ENCODE results near the gene SHKBP1.

Gene SHKBP1

DNA sequence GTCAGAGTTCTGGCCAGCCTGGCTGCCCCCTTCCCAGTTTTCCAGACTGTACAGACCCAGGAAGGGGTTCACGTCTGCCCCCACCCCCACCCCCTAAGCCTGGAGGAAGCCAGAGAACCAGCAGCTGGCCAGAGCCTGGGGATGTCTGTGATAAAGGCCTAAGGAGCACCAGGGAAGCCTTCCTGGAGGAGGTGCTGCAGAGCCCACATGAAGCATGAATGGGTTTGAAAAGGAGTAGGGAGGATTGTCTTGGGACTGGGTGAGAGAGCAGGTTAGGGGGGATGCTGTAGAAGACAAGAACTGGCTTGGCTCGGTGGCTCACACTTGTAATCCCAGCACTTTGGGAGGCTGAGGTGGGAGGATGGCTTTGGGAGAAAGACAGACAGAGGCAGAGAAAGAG lies 5.8 kb downstream of the SHKBP1 start:
- H3K4me2 ChIP-seq (ENCODE audit: low read depth, low read length, poor library complexity, severe bottlenecking) = no peak overlapping the region
- peaks cover 10% of the 10 kb centered on the region; the same call in 1 of the 2 replicates for H3K36me3 ChIP-seq (ENCODE audit: insufficient read depth, low read length)
- peaks cover under 1% of the 10 kb centered on the region for H4K20me1 ChIP-seq (ENCODE audit: insufficient read depth, low read length, poor library complexity, severe bottlenecking)
- no peaks in the 10 kb centered on the region for H3K27me3 ChIP-seq (ENCODE audit: insufficient read depth, low read length, poor library complexity, severe bottlenecking)
- H3K9ac ChIP-seq (ENCODE audit: low read depth, low read length, poor library complexity, severe bottlenecking) = no peak overlapping the region
- H3K79me2 ChIP-seq (ENCODE audit: insufficient read depth, low read length) = peaks cover 9% of the 10 kb centered on the region; the same call in 1 of the 2 replicates
- no peak overlapping the region for H3K4me3 ChIP-seq (ENCODE audit: low read length, poor library complexity, severe bottlenecking)
- no peak overlapping the region for H2AFZ ChIP-seq (ENCODE audit: low read length)
- H3F3A ChIP-seq (ENCODE audit: low read depth) = no peaks in the 10 kb centered on the region
- H3K9me2 ChIP-seq (replicated peaks; ENCODE audit: low read depth, low read length) = no peaks in the 10 kb centered on the region
- H3K4me1 ChIP-seq (ENCODE audit: insufficient read depth, low read length, poor library complexity, severe bottlenecking) = peaks cover 13% of the 10 kb centered on the region
- no peak for TF ChIP-seq EZH2phosphoT487 (IDR thresholded peaks at IDR 0.05; ENCODE audit: borderline replicate concordance)
- TF ChIP-seq, protein P1, sequence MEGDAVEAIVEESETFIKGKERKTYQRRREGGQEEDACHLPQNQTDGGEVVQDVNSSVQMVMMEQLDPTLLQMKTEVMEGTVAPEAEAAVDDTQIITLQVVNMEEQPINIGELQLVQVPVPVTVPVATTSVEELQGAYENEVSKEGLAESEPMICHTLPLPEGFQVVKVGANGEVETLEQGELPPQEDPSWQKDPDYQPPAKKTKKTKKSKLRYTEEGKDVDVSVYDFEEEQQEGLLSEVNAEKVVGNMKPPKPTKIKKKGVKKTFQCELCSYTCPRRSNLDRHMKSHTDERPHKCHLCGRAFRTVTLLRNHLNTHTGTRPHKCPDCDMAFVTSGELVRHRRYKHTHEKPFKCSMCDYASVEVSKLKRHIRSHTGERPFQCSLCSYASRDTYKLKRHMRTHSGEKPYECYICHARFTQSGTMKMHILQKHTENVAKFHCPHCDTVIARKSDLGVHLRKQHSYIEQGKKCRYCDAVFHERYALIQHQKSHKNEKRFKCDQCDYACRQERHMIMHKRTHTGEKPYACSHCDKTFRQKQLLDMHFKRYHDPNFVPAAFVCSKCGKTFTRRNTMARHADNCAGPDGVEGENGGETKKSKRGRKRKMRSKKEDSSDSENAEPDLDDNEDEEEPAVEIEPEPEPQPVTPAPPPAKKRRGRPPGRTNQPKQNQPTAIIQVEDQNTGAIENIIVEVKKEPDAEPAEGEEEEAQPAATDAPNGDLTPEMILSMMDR (conservative IDR thresholded peaks at IDR 0.05; ENCODE audit: low read length) = no peak
- no peaks in the 10 kb centered on the region for H3K9me3 ChIP-seq (ENCODE audit: insufficient read depth, low read depth, low read length)

- Histone ChIP-seq H3K36me3 (ENCODE audit: insufficient read depth, low read length) (peaks cover 10% of the 10 kb centered on the region; the same call in 1 of the 2 replicates), H4K20me1 (ENCODE audit: insufficient read depth, low read length, poor library complexity, severe bottlenecking) (no peaks in the 10 kb centered on the region), H3K4me2 (ENCODE audit: low read depth, low read length, poor library complexity, severe bottlenecking) (no peak overlapping the region), H2AFZ (ENCODE audit: low read length) (no peak overlapping the region), H3K9ac (ENCODE audit: low read depth, low read length, poor library complexity, severe bottlenecking) (no peak overlapping the region), H3K4me1 (ENCODE audit: insufficient read depth, low read length, poor library complexity, severe bottlenecking) (peaks cover 6% of the 10 kb centered on the region), H3K79me2 (ENCODE audit: insufficient read depth, low read length) (peaks cover 1% of the 10 kb centered on the region; the same call in 1 of the 2 replicates), H3K9me3 (ENCODE audit: insufficient read depth, low read depth, low read length) (no peaks in the 10 kb centered on the region), H3F3A (ENCODE audit: low read depth) (no peaks in the 10 kb centered on the region), H3K27me3 (ENCODE audit: insufficient read depth, low read length, poor library complexity, severe bottlenecking) (no peaks in the 10 kb centered on the region), H3K9me2 (replicated peaks; ENCODE audit: low read depth, low read length) (no peaks in the 10 kb centered on the region), H3K4me3 (ENCODE audit: low read length, poor library complexity, severe bottlenecking) (no peak overlapping the region)
- TF ChIP-seq EZH2phosphoT487 (IDR thresholded peaks at IDR 0.05; ENCODE audit: borderline replicate concordance) = no peak
- TF ChIP-seq, protein P1 (conservative IDR thresholded peaks at IDR 0.05; ENCODE audit: low read length) = no peak
Observed at GRCh38 chr19:40583283-40583682, 6.6 kb downstream of the SHKBP1 start.

- TF ChIP-seq EZH2phosphoT487 (IDR thresholded peaks at IDR 0.05; ENCODE audit: borderline replicate concordance) = no peak
- TF ChIP-seq, protein P1 (conservative IDR thresholded peaks at IDR 0.05; ENCODE audit: low read length) = peak; percentile 50
- peaks cover 10% of the 10 kb centered on the region; the same call in 1 of the 2 replicates for H3K36me3 ChIP-seq (ENCODE audit: insufficient read depth, low read length)
- H3K79me2 ChIP-seq (ENCODE audit: insufficient read depth, low read length) = no peaks in the 10 kb centered on the region
- no peak overlapping the region for H3K9ac ChIP-seq (ENCODE audit: low read depth, low read length, poor library complexity, severe bottlenecking)
- H3K27me3 ChIP-seq (ENCODE audit: insufficient read depth, low read length, poor library complexity, severe bottlenecking) = no peaks in the 10 kb centered on the region
- H3K4me2 ChIP-seq (ENCODE audit: low read depth, low read length, poor library complexity, severe bottlenecking) = no peak overlapping the region
- H3K9me3 ChIP-seq (ENCODE audit: insufficient read depth, low read depth, low read length) = no peaks in the 10 kb centered on the region
- H3K4me1 ChIP-seq (ENCODE audit: insufficient read depth, low read length, poor library complexity, severe bottlenecking) = no peaks in the 10 kb centered on the region
- H3K9me2 ChIP-seq (replicated peaks; ENCODE audit: low read depth, low read length) = no peaks in the 10 kb centered on the region
- H2AFZ ChIP-seq (ENCODE audit: low read length) = no peak overlapping the region
- no peaks in the 10 kb centered on the region for H3F3A ChIP-seq (ENCODE audit: low read depth)
- no peak overlapping the region for H3K4me3 ChIP-seq (ENCODE audit: low read length, poor library complexity, severe bottlenecking)
- H4K20me1 ChIP-seq (ENCODE audit: insufficient read depth, low read length, poor library complexity, severe bottlenecking) = no peaks in the 10 kb centered on the region
Observed at GRCh38 chr19:40584007-40584406, 7.3 kb downstream of the SHKBP1 start.
